HepG2 (cell line): ENCODE results near the gene SERPINE2. TPM values are rescaled to one million over a fixed set of nuclear protein-coding genes. Genes with fewer than 3 reads are reported as not detected.

Source experiments
- ATAC-seq: fragments of 200-7000 bp; cut with Tn5 transposase; 3 replicates; pipeline ENCODE4 v1.9.1; 2020; ENCODE audit warnings: mild to moderate bottlenecking, moderate library complexity
- BruUV-seq: library from RNA; stranded (reverse); fragments of 400-500 nt; replicated peaks from 2 replicates; lab custom pipeline; 2021; lab: Mats Ljungman, UMichigan
- CTCF ChIA-PET: fragments of 300-600 bp; formaldehyde crosslinking; extraction: SDS; loops from one replicate; lab custom pipeline; 2021; ENCODE audit warnings: low total read pairs, inconsistent platforms, low intra/inter-chr PET ratio; lab: Yijun Ruan, JAX
- POLR2A ChIA-PET: fragments of 350-600 bp; sonication (Branson Sonifier 250); formaldehyde crosslinking; loops from one replicate; lab custom pipeline; 2020; ENCODE audit warnings: antibody characterized with exemption, inconsistent platforms; lab: Yijun Ruan, JAX
- DNase-seq: peaks from one replicate; pipeline ENCODE4 v3.0.0-alpha.2; 2015; ENCODE audit warnings: low spot score
- FAIRE-seq: peaks from 3 replicates; lab custom pipeline; 2011; peaks lifted over from hg19 to GRCh38; lab: Jason Lieb, UNC
- H2AFZ ChIP-seq: one replicate; pipeline ENCODE4 v1.6.1; 2011; ENCODE audit warnings: low read length, inconsistent platforms
- H3K27ac ChIP-seq: fragments of 300-600 bp; 3 replicates; pipeline ENCODE4 v1.8.0; 2011; ENCODE audit warnings: mixed run types, mild to moderate bottlenecking, mixed read lengths, low read length, inconsistent platforms; ENCODE audit not compliant: insufficient read depth; ENCODE audit errors: extremely low read length
- H3K27me3 ChIP-seq, 2 experiments: fragments of 200-600 bp in 1 of 2; 2 replicates in 1 of 2; 3 replicates in 1 of 2; pipeline versions ENCODE4 v1.6.0 to v1.8.0; 2011; ENCODE audit warnings: low read length in 2 of 2, mild to moderate bottlenecking in 2 of 2, moderate library complexity in 2 of 2, inconsistent platforms in 1 of 2; ENCODE audit not compliant: insufficient read depth in 2 of 2, control insufficient read depth in 1 of 2
- H3K36me3 ChIP-seq, 2 experiments: fragments of 200-600 bp in 1 of 2; replicated peaks in 1 of 2; 2 replicates in 1 of 2; 3 replicates in 1 of 2; pipeline versions ENCODE4 v1.5.1 to v1.8.0; 2011; ENCODE audit warnings: low read length in 2 of 2, inconsistent platforms in 1 of 2; ENCODE audit not compliant: insufficient read depth in 2 of 2, control insufficient read depth in 1 of 2
- H3K4me1 ChIP-seq: 2 replicates; pipeline ENCODE4 v1.5.1; 2012; ENCODE audit warnings: low read length, inconsistent platforms; ENCODE audit not compliant: insufficient read depth
- H3K4me2 ChIP-seq: 2 replicates; pipeline ENCODE4 v1.6.0; 2011; ENCODE audit warnings: low read depth, low read length, inconsistent platforms
- H3K4me3 ChIP-seq, 3 experiments: fragments of 200-600 bp in 1 of 3; sonication (generic), shearing (Covaris generic) in 1 of 3; replicated peaks in 1 of 3; 2 replicates each; pipeline ENCODE4 v1.5.1; 2011 to 2016; ENCODE audit warnings: low read length in 3 of 3, inconsistent platforms in 2 of 3, low read depth in 2 of 3, mild to moderate bottlenecking in 2 of 3, control low read depth in 1 of 3, mixed read lengths in 1 of 3; ENCODE audit not compliant: insufficient read depth in 1 of 3
- H3K79me2 ChIP-seq: one replicate; pipeline ENCODE4 v1.6.1; 2011; ENCODE audit warnings: low read length, inconsistent platforms; ENCODE audit not compliant: insufficient read depth
- H3K9ac ChIP-seq: 2 replicates; pipeline ENCODE4 v1.6.0; 2011; ENCODE audit warnings: mild to moderate bottlenecking, low read depth, low read length, inconsistent platforms; ENCODE audit not compliant: insufficient read depth
- H3K9me3 ChIP-seq: 2 replicates; pipeline ENCODE4 v1.5.1; 2012; ENCODE audit warnings: mild to moderate bottlenecking, low read length
- H4K20me1 ChIP-seq: 2 replicates; pipeline ENCODE4 v1.6.0; 2011; ENCODE audit warnings: inconsistent platforms, mild to moderate bottlenecking, low read length, moderate library complexity; ENCODE audit not compliant: insufficient read depth
- CCDC6 ChIP-seq: sonication (generic); formaldehyde crosslinking; IDR thresholded peaks from 2 replicates; pipeline ENCODE4 v1.8.1; 2022; ENCODE audit warnings: mild to moderate bottlenecking, missing genetic modification reagents, moderate library complexity
- MAFF ChIP-seq: IDR thresholded peaks from 2 replicates; pipeline ENCODE4 v1.6.1; 2011; ENCODE audit warnings: low read depth, low read length, improper control_type of control experiment
- MAFK ChIP-seq, 2 experiments: IDR thresholded peaks in 1 of 2; conservative IDR thresholded peaks in 1 of 2; 2 replicates each; pipeline ENCODE4 v1.6.1; 2011; ENCODE audit warnings: improper control_type of control experiment in 2 of 2, low read length in 2 of 2
- NFIB ChIP-seq: sonication (generic); formaldehyde crosslinking; IDR thresholded peaks from 2 replicates; pipeline ENCODE4 v1.9.0; 2021; ENCODE audit warnings: missing genetic modification reagents, mild to moderate bottlenecking, borderline replicate concordance
- POLR2A ChIP-seq, 2 experiments: IDR thresholded peaks; 2 replicates each; pipeline ENCODE4 v1.6.1; 2011; ENCODE audit warnings: low read depth in 2 of 2, low read length in 2 of 2, mild to moderate bottlenecking in 1 of 2, moderate library complexity in 1 of 2; ENCODE audit not compliant: insufficient read depth in 1 of 2
- RBM39 ChIP-seq: fragments of 200-400 bp; formaldehyde crosslinking; IDR thresholded peaks from one replicate; pipeline ENCODE4 v1.6.1; 2018; ENCODE audit warnings: antibody characterized with exemption, mild to moderate bottlenecking, low read depth, low read length; ENCODE audit not compliant: poor library complexity, severe bottlenecking
- ZNF224 ChIP-seq: sonication (generic); formaldehyde crosslinking; IDR thresholded peaks from 2 replicates; pipeline ENCODE4 v1.5.0; 2020; ENCODE audit warnings: mild to moderate bottlenecking, missing genetic modification reagents
- ZNF558 ChIP-seq: sonication (generic); formaldehyde crosslinking; IDR thresholded peaks from 2 replicates; pipeline ENCODE4 v1.9.0; 2022; ENCODE audit warnings: mild to moderate bottlenecking, missing genetic modification reagents, borderline replicate concordance
- ZSCAN22 ChIP-seq: sonication (generic); formaldehyde crosslinking; IDR thresholded peaks from 2 replicates; pipeline ENCODE4 v1.4.0; 2020; ENCODE audit warnings: mild to moderate bottlenecking, missing genetic modification reagents
- WGBS: methylation state at CpG from one replicate; pipeline ENCODE4 v1.1.6; 2017; ENCODE audit warnings: low lambda C conversion rate; 5-methylcytosine and 5-hydroxymethylcytosine counted together
- in situ Hi-C: cut with HindIII; loops from 2 replicates; pipeline ENCODE4 v1.10.0; 2017; ENCODE audit warnings: low pct_unique_long_range_greater_than_20kb; ENCODE audit not compliant: extremely low pct_ligation_motif_present
- intact Hi-C: fragments of 100-400 bp; cut with micrococcal nuclease; formaldehyde crosslinking; loops from one replicate; pipeline ENCODE4 v1.10.0; 2022; ENCODE audit not compliant: unreplicated experiment
- polyA plus RNA-seq, 8 experiments: library from polyadenylated mRNA; depleted of rRNA in 3 of 8; stranded (reverse) in 7 of 8; unstranded in 1 of 8; fragments of >200 nt; fragmentation: Illumina TruSeq in 4 of 8; extraction: Trizol in 4 of 8; gene quantifications; 2 replicates each; pipeline versions ENCODE4 v1.2.1 to v1.2.3, GENCODE V29; 2011 to 2016; ENCODE audit warnings: low read depth in 4 of 8, missing spikeins in 1 of 8, mixed read lengths in 1 of 8; ENCODE audit not compliant: insufficient read depth in 1 of 8
- total RNA-seq, 5 experiments: library from RNA; depleted of rRNA; stranded (reverse); fragments of >200 nt; fragmentation: Illumina TruSeq; extraction: Trizol; gene quantifications; 2 replicates each; pipeline ENCODE4 v1.2.3, GENCODE V29; 2016; ENCODE audit warnings: low read depth in 1 of 5
- TF ChIP-seq, protein P1 (sequence below): sonication (generic); formaldehyde crosslinking; IDR thresholded peaks from 2 replicates; pipeline ENCODE4 v1.4.0; 2020; ENCODE audit warnings: mild to moderate bottlenecking, missing genetic modification reagents

The SERPINE2 gene
- total and polyA plus RNA-seq, 2 of the 13 experiments (the other 11 are each of a cell fraction or from before 2014, with no cell fraction given), result 7.9 to 18.1 TPM

- Histone ChIP-seq H3K9me3 (no peaks in the 10 kb centered on the region), H4K20me1 (no peaks in the 10 kb centered on the region), H3K27ac (no peak overlapping the region), H3K27me3 (no peaks in the 10 kb centered on the region), H3K4me1 (peaks cover 24% of the 10 kb centered on the region), H3K9ac (no peak overlapping the region), H3K36me3 (no peaks in the 10 kb centered on the region), H3K79me2 (no peaks in the 10 kb centered on the region), H2AFZ (no peak overlapping the region), H3K4me2 (no peak overlapping the region), H3K4me3 (no peak overlapping the region)
- no TSS peak for BruUV-seq
- intact Hi-C loops (no loop called here), in situ Hi-C loops (no loop called here)
- DNase-seq, result no peak
- TF ChIP-seq ZNF558 (CRISPR knock-in tag) (no peak), ZNF224 (CRISPR knock-in tag) (no peak), NFIB (CRISPR knock-in tag) (no peak)
- ChIA-PET POLR2A (no interaction called here), CTCF (no interaction called here)
- no peak for ATAC-seq
- no peak for FAIRE-seq
- WGBS, result 47% methylated on average over 3 of the region's 3 CpGs
Measured at GRCh38 chr2:223976635-223977226, 62.4 kb downstream of the SERPINE2 start.

- H3K4me1 ChIP-seq, result peaks cover 16% of the 10 kb centered on the region
- no peak overlapping the region for H2AFZ ChIP-seq
- intact Hi-C loops, result loop anchor here (2.0 kb wide), 1 partner anchor 65 kb away; the partner anchor contains the start of gene SERPINE2
- FAIRE-seq, result no peak
- CTCF ChIA-PET, result interaction anchor here (1.4 kb wide), 1 partner anchor 311 kb away, joined by 5 read pairs; no protein-coding TSS in a partner anchor
- H4K20me1 ChIP-seq, result no peaks in the 10 kb centered on the region
- no peaks in the 10 kb centered on the region for H3K79me2 ChIP-seq
- no peak overlapping the region for H3K27ac ChIP-seq
- no peak for TF ChIP-seq RBM39
- 0 out of 2 replicates have a peak, but pooled peaks have one; percentile 26 for TF ChIP-seq MAFF
- TF ChIP-seq, protein P1, sequence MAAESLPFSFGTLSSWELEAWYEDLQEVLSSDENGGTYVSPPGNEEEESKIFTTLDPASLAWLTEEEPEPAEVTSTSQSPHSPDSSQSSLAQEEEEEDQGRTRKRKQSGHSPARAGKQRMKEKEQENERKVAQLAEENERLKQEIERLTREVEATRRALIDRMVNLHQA (CRISPR knock-in tag), result no peak
- no peak for TF ChIP-seq ZSCAN22
- TF ChIP-seq POLR2A (IDR thresholded peaks at IDR 0.05; ENCODE audit: insufficient read depth in 1 of 2, low read depth in 2 of 2, low read length in 2 of 2), result no peak
- no peak for TF ChIP-seq CCDC6 (CRISPR knock-in tag)
- peak; percentile 11 to 80; a peak in 2 of 4 replicates for TF ChIP-seq MAFK (conservative IDR thresholded peaks at IDR 0.05 in 1 of 2, IDR thresholded peaks at IDR 0.05 in 1 of 2; ENCODE audit: low read length in 2 of 2)
- DNase-seq, result no peak
- H3K9me3 ChIP-seq, result no peaks in the 10 kb centered on the region
- no TSS peak for BruUV-seq
- no peak overlapping the region for H3K4me3 ChIP-seq
- H3K9ac ChIP-seq, result no peak overlapping the region
- ATAC-seq, result no peak
- POLR2A ChIA-PET, result interaction anchor here (0.9 kb wide), 1 partner anchor 20 kb away, joined by 3 read pairs; no protein-coding TSS in a partner anchor
- in situ Hi-C loops, result no loop called here
- H3K36me3 ChIP-seq, result no peaks in the 10 kb centered on the region; a peak in 1 of 5 replicates
- H3K4me2 ChIP-seq, result no peak overlapping the region
- WGBS, result 98% methylated on average over 3 of the region's 3 CpGs
- no peaks in the 10 kb centered on the region for H3K27me3 ChIP-seq
Measured at GRCh38 chr2:223973606-223974005, 65.5 kb downstream of the SERPINE2 start.
